Measurements from ENCODE around the gene PYGB.

DNA sequence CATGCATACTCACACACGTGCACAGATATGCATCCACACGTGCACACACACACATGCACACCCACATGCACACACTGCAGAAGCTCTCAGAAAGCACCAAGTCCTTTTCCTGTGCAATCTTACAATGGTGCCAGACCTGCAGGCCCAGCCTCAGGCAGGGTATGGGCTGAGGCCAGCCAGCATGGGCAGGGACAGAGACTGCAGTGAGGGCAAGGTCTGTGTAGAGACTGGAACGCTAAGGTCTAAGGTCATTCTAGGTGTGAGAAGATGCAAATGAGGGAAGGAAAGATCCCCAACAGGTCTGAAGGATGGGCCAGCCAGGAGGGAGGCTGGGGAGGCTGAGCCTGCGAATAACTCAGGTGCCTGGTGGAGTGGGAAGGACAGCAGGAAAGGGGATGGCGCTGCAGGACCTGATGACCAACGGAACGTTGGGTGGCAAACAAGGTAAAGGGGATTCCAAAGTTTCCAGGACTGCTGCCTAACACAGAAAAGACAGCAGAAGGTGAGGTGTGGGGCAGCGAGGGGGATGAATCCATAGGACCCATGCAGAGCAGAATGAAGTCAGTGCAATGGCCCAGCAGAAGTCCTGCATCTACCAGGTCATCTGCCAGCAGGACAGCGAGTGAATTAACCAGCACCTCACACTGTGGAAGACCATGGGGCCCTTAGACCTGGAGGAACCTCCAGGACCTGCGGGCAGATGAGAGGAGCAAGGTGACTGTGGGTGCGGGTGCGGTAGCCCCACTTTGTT is 75.8 kb downstream of the PYGB start:
- TF ChIP-seq ZBTB7A (IDR thresholded peaks at IDR 0.05; ENCODE audit: low read depth) (no peak), EGR1 (IDR thresholded peaks at IDR 0.05) (no peak)
- TF ChIP-seq, protein P1, sequence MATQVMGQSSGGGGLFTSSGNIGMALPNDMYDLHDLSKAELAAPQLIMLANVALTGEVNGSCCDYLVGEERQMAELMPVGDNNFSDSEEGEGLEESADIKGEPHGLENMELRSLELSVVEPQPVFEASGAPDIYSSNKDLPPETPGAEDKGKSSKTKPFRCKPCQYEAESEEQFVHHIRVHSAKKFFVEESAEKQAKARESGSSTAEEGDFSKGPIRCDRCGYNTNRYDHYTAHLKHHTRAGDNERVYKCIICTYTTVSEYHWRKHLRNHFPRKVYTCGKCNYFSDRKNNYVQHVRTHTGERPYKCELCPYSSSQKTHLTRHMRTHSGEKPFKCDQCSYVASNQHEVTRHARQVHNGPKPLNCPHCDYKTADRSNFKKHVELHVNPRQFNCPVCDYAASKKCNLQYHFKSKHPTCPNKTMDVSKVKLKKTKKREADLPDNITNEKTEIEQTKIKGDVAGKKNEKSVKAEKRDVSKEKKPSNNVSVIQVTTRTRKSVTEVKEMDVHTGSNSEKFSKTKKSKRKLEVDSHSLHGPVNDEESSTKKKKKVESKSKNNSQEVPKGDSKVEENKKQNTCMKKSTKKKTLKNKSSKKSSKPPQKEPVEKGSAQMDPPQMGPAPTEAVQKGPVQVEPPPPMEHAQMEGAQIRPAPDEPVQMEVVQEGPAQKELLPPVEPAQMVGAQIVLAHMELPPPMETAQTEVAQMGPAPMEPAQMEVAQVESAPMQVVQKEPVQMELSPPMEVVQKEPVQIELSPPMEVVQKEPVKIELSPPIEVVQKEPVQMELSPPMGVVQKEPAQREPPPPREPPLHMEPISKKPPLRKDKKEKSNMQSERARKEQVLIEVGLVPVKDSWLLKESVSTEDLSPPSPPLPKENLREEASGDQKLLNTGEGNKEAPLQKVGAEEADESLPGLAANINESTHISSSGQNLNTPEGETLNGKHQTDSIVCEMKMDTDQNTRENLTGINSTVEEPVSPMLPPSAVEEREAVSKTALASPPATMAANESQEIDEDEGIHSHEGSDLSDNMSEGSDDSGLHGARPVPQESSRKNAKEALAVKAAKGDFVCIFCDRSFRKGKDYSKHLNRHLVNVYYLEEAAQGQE (IDR thresholded peaks at IDR 0.05; ENCODE audit: low read depth), result no peak

Data from Ishikawa (cell line).